DMS 273 treated with DMSO at 0.1 percent for 48 hours (cell line): ENCODE data around the gene PHC3.

ENCODE experiments used
- DNase-seq: peaks from one replicate; lab custom pipeline; 2025; lab: John Stamatoyannopoulos, UW

Gene PHC3

DNA sequence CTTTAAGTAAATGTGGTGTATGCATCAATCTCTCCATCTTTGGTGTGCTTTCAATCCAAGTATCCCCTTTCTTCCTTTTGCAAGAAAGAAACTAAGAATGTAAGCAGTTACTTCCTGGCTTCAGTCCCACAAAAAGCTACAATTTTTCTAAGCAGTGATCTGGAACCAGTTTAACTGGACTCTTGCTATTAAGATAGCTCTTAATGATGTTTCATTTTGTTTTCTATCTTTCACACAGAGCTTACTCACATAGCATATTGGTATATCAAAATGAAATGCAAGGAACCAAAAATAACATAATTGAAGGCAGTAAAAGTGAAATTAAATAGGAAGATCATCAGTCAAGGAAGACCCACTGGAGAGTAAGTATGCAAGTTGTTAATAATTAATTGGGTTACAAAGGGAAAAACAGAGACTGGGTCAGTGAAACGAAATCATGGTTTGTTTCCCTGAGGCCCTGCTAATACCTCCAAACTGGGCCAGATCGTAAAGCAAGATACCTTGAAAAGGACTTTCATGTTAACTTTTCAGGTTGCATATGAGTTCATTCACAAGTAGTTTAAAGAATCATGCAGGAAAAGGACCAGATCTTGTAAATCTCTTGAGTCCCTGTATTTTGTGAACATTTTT, 101.9 kb downstream of the PHC3 start:
- no peak for DNase-seq

- no peak for DNase-seq
Measured at GRCh38 chr3:170078620-170079281, 102.8 kb downstream of the PHC3 start.

DNA sequence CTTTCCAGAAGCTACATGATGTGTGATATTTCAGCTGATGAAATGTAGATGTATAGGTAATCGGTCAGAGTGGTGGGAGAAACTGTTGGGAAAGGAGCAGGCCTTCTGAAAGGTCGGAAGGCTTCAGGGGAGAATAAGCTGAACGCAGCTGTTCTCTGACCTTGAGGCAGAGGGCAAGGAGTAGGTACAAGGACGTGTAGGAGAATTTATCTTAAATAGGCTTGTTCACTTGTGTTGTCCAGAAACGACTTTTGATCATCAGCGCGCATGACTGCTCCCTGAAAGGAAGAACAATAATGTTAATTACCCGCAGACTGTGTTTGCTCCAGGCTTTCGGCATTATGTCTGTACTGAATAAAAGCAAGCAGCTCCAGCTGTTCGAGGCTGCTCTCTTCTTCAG, 104.2 kb downstream of the PHC3 start:
- no peak for DNase-seq

GRCh38 chr3:170076715-170077238, 104.8 kb downstream of the PHC3 start:
- no peak for DNase-seq

DNA sequence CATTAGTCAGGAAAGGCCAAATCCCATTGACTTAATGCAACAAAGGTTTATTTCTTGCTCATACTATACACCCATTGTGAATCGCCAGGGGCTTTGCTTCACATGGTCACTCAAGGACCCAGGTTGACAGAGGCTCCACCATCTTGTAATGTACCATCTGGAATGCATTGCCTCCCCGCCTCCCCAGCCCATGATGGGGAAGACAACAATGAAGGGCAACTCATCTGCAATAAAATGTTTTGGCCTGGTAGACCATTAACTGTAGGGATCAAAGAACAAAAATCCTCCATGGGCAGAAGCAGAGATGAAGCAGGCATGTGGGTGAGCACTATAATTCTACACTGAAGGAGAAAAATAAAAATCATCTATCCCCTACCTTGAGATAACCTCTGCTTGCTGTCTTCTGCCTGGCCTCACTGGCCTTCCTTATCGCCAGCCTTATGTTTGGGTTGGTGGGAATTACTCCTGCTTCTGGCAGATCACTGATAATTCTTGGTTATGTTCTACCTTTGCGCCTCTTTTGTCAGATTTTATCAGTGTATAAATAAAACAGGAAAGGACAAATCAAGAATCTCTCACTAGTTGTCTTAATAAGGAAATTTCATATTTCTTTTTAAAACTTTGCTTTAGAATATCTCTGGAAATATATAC, 106.0 kb downstream of the PHC3 start:
- DNase-seq: no peak

- DNase-seq: no peak
Measured at GRCh38 chr3:170064108-170064507, 117.4 kb downstream of the PHC3 start.

GRCh38 chr3:170063691-170064090, 117.8 kb downstream of the PHC3 start:
- no peak for DNase-seq

GRCh38 chr3:170062769-170063168, 118.8 kb downstream of the PHC3 start:
- DNase-seq: no peak

- DNase-seq: no peak
Measured at GRCh38 chr3:170062068-170062467, 119.5 kb downstream of the PHC3 start.

- no peak for DNase-seq
Measured at GRCh38 chr3:170059447-170059846, 122.1 kb downstream of the PHC3 start.

DNA sequence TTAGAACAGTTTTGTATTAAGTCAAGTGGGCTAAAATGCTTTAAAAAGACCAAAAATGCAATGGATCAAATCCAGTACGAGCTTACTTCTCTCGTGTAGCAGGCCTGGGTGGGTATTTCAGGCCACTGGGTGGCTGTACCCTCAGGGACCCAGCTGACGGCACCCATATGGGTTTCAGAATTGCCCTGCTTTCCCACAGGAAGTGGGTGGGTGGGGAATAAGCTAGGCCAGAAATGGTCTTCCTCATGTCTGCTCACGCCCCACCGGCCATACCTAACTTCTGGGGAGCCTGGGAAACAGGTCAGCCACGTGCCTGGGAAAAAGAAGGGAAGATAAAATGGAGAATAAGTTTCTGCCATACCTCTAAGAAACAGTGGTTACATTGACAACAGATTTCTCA, 123.4 kb downstream of the PHC3 start:
- no peak for DNase-seq

DNA sequence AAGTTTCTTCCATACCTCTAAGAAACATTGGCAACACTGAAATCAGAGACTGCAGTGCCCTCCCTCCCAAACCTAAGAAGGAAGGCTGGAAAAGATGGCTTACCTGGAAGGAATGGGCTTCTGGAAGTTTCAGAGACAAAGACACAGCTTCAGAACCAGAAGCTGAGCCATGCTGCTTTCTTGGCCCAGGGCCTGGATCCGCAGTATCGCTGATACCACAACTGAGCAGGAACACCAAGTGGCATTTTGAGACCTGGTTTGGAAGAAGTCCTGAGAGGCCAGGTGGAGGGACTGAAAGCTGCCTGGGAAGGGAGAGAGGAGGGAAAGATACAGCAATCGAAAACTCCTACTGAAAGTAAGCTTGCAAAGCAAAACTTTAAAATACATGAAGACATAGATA, 124.0 kb downstream of the PHC3 start:
- DNase-seq: no peak

- DNase-seq: no peak
Measured at GRCh38 chr3:170056710-170057454, 124.7 kb downstream of the PHC3 start.

DNA sequence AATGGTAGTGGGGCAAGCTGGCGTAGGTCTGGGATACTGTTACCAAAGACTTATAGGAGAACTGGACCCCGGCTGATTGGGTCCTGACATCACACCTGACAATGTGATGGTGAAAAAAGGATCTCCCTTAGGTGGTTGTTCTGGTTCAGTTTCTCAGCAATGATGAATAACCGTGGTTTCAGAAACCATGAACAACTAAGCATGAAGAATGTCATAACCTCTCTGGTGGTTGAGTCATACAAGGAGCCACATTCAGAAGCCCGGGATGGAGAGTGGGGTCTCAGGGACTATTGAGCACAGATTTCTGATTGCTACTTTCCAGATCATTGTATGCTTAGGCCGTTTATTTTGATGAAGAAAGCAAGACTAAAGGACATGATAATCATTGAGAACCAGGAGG, 126.3 kb downstream of the PHC3 start:
- DNase-seq: no peak

DNA sequence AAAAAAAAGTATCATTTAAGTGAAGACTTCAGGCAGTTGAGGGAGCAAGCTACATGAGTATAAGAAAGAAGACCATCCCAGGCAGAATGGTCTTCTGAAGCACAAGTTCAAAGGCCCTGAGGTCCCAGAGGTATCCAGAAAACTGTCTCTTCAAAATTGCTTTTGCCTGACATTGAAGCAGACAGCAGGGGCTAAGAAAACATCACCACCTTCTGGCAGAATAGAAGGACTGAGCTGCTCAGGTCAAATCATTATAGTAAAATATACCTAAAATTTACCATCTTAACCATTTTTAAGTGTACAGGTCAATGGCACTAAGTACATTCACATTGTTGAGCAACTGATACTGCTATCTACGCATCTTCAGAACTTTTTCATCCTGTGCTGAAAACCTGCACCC, 127.3 kb downstream of the PHC3 start:
- no peak for DNase-seq

DNA sequence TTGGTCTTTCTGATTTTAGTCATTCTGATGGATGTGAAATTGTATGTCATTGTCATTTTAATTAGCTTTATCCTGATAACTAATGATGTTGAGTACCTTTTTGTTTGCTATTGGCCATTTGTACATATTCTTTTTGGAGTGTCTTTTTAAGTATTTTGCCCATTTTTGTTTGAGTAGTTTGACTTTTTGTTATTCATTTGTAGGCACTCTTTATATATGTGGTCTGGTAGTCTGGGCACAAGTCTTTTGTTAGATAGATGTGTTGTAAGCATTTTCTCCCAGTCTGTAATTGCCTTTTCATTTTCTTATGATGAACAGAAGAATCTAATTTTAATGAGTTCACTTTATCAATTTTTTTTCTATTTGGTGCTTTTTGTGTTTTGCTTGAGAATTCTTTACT, 129.1 kb downstream of the PHC3 start:
- no peak for DNase-seq

GRCh38 chr3:170050753-170051152, 130.8 kb downstream of the PHC3 start:
- no peak for DNase-seq

- no peak for DNase-seq
Measured at GRCh38 chr3:170049146-170050000, 132.2 kb downstream of the PHC3 start.

DNA sequence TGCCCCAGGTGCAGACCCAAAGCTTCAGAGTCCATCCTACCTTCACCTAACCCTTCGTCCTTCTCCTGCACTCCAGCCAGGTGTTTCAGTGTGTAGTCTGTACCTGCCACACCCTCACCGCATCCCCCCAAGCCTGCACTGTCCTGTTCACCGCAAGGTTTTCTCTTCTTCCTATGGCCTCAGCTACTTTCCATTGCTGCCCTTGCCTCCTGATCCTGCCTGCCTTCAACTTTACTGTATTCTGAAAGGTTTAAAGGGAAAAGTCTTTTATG, 134.5 kb downstream of the PHC3 start:
- no peak for DNase-seq

- no peak for DNase-seq
Measured at GRCh38 chr3:170046269-170047132, 135.0 kb downstream of the PHC3 start.

- DNase-seq: no peak
Measured at GRCh38 chr3:170044795-170045244, 136.7 kb downstream of the PHC3 start.
